ENCODE measurements around the gene LCAT.
"Not testable (repeated sequence)": the region's sequence is repeated elsewhere in the genome, so short reads cannot be mapped to it uniquely, and the experiment has no call there.

The LCAT gene

DNA sequence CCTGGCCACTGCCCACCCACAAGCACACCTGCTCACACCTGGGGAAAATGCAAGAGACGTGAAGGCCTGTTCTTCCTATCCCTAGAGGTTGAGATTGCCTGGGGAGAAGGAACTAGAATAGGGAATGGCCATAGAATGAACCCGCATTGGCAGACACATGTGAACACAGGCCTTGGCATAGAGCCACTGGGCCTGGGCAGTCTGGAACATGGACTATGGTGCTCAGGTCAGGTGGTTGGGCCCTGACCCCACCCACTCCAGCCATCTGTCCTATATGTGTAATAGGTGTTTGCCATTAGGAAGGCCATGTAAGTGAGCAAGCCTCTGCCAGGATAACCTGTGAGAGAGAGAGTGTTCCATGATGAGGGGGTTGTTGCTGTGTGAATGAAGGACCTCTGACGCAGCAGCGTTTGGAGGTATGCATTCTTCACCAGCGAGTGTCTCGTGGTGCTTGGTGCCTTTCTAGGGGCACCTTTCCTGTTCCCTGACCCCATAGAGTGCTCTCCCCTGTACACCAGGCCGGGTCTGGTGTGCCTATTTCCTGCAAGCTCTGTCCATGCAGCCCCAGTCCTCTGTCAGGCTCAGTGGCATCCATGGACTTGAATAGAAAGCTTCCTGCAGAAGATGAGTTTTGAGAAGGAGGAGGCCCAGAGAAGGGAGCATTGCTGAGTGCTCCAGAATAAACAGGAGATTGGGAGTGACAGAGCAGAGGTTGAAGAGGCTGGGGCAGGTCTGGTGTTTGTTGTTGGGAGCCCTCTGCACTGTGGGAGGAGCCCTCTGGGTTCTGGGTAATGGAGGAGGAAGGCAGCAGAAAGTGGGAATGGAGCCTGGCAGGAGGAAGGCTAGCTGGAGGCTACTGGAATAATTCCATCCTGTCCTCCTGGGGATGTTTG is 27.8 kb downstream of the LCAT start:
- TF ChIP-seq CTBP1 (IDR thresholded peaks at IDR 0.05; ENCODE audit: borderline replicate concordance): no peak
- TF ChIP-seq, protein P1, sequence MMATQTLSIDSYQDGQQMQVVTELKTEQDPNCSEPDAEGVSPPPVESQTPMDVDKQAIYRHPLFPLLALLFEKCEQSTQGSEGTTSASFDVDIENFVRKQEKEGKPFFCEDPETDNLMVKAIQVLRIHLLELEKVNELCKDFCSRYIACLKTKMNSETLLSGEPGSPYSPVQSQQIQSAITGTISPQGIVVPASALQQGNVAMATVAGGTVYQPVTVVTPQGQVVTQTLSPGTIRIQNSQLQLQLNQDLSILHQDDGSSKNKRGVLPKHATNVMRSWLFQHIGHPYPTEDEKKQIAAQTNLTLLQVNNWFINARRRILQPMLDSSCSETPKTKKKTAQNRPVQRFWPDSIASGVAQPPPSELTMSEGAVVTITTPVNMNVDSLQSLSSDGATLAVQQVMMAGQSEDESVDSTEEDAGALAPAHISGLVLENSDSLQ (IDR thresholded peaks at IDR 0.05): no peak
- no peak for TF ChIP-seq BHLHE40 (IDR thresholded peaks at IDR 0.05; ENCODE audit: borderline replicate concordance)
- no peak for TF ChIP-seq ELF4 (IDR thresholded peaks at IDR 0.05)
- TF ChIP-seq FOXA1 (IDR thresholded peaks at IDR 0.05): no peak
- no peak for TF ChIP-seq LEF1 (IDR thresholded peaks at IDR 0.05; ENCODE audit: borderline replicate concordance)
- no peak for TF ChIP-seq ZNF384 (IDR thresholded peaks at IDR 0.05)
- ChIA-PET POLR2A (no interaction called here), CTCF (no interaction called here)
- DNase-seq (ENCODE audit: extremely low spot score): no peak

DNA sequence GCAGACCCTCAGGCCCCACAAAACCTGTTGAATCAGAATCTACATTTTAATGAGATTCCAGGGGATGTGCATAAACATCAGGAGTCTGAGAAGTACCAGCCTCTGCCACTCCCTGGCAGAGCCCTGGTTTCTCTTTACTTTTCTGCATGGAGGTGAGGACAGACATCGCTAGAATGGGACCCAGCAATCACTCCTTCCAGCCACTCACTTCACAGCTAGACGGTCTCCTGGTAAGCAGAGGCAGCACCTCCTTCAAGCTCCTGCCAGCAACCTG is 28.5 kb downstream of the LCAT start:
- POLR2A ChIA-PET; CTCF ChIA-PET; DNase-seq (ENCODE audit: extremely low spot score): not testable (repeated sequence)

DNA sequence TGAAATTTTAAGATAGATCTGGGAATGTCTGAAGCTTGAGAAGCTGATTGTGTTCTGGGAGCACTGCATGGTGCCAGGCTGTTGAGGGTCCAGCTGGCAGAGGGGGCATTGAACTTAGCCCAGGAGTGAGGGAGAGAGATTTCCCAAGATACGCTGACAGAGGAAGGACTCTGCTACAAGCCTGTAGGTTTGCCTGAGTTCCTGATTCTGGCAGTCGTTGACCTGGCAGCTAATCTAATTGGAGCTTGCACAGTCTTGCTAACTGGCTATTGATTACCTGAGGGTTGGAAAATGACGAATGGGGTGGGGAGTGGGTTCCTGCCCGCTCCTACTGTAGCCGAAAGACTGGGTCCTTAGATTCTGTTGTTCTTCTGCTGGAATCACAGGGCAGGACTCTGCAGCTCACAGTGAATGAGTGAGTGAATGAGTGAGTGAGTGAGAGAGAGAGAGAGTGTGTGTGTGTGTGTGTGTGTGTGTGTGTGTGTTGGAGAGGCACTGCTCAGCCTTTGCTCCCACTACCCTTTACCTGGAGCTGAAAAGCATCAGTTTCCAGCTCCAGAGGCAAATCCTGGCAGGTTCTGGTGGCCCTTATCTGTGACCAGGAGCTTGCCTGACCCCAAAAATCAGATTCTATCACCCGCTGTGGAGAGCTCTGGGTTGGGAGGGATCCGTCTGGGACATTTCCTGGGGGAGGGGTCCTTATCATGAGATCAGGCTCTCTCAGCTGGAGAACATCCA is 29.0 kb downstream of the LCAT start:
- ChIA-PET CTCF (no interaction called here), POLR2A (no interaction called here)
- TF ChIP-seq, protein P1 (IDR thresholded peaks at IDR 0.05): no peak
- TF ChIP-seq SUZ12 (IDR thresholded peaks at IDR 0.05): no peak
- TF ChIP-seq ARNT (IDR thresholded peaks at IDR 0.05): no peak

DNA sequence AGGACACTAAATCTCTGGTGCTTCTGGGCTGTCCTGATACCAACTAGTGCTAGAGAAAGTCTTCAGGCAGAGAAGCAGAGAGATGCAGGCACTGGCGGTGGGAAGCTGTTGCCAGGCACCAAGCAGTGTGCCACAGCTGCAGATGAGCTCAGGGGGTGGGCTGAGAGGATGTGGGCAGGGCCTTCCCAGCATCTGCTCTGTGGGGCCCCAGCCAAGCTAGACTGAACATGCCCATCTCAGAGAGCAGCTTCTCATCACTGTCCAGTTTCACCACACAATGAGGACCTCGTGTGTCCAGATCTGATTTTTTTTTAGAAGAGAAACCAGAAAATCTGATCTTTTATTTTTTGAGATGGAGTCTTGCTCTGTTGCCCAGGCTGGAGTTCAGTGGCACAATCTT is 33.8 kb downstream of the LCAT start:
- POLR2A ChIA-PET: interaction anchor here (0.6 to 1.5 kb wide), 2 partner anchors 16 to 17 kb away, joined by 3 to 5 read pairs; partner anchors contain the start of gene PSKH1
- CTCF ChIA-PET: no interaction called here
- no peak for DNase-seq (ENCODE audit: extremely low spot score)
- no peak for TF ChIP-seq NFRKB (IDR thresholded peaks at IDR 0.05)
- no peak for TF ChIP-seq TARDBP (IDR thresholded peaks at IDR 0.05)
- TF ChIP-seq FOXK2 (IDR thresholded peaks at IDR 0.05): no peak
- no peak for TF ChIP-seq FOXA1 (IDR thresholded peaks at IDR 0.05)
- TF ChIP-seq ZNF384 (IDR thresholded peaks at IDR 0.05): no peak
- TF ChIP-seq SUZ12 (IDR thresholded peaks at IDR 0.05): no peak
- no peak for TF ChIP-seq CTBP1 (IDR thresholded peaks at IDR 0.05; ENCODE audit: borderline replicate concordance)
- no peak for TF ChIP-seq L3MBTL2 (conservative IDR thresholded peaks at IDR 0.05)
- TF ChIP-seq, protein P1 (IDR thresholded peaks at IDR 0.05): no peak
- TF ChIP-seq HDGF (IDR thresholded peaks at IDR 0.05; ENCODE audit: borderline replicate concordance): no peak
- TF ChIP-seq ARNT (IDR thresholded peaks at IDR 0.05): no peak
- TF ChIP-seq FOXM1 (IDR thresholded peaks at IDR 0.05; ENCODE audit: borderline replicate concordance): no peak
- TF ChIP-seq BHLHE40 (IDR thresholded peaks at IDR 0.05; ENCODE audit: borderline replicate concordance): no peak
- no peak for TF ChIP-seq ELF4 (IDR thresholded peaks at IDR 0.05)
- no peak for TF ChIP-seq SP1 (IDR thresholded peaks at IDR 0.05)
- no peak for TF ChIP-seq LEF1 (IDR thresholded peaks at IDR 0.05; ENCODE audit: borderline replicate concordance)

More for the DNA sequence above, 29.0 kb downstream of the LCAT start:
- DNase-seq (ENCODE audit: extremely low spot score): no peak

DNA sequence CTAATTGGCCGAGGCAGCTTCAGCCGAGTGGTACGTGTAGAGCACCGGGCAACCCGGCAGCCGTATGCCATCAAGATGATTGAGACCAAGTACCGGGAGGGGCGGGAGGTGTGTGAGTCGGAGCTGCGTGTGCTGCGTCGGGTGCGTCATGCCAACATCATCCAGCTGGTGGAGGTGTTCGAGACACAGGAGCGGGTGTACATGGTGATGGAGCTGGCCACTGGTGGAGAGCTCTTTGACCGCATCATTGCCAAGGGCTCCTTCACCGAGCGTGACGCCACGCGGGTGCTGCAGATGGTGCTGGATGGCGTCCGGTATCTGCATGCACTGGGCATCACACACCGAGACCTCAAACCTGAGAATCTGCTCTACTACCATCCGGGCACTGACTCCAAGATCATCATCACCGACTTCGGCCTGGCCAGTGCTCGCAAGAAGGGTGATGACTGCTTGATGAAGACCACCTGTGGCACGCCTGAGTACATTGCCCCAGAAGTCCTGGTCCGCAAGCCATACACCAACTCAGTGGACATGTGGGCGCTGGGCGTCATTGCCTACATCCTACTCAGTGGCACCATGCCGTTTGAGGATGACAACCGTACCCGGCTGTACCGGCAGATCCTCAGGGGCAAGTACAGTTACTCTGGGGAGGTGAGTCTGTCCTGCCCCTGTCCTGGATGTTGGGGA is 34.7 kb downstream of the LCAT start:
- DNase-seq (ENCODE audit: extremely low spot score): no peak
- ChIA-PET POLR2A (no interaction called here), CTCF (no interaction called here)
- TF ChIP-seq HDGF (IDR thresholded peaks at IDR 0.05; ENCODE audit: borderline replicate concordance) (no peak), BHLHE40 (IDR thresholded peaks at IDR 0.05; ENCODE audit: borderline replicate concordance) (no peak), ZNF384 (IDR thresholded peaks at IDR 0.05) (no peak), L3MBTL2 (conservative IDR thresholded peaks at IDR 0.05) (no peak), LEF1 (IDR thresholded peaks at IDR 0.05; ENCODE audit: borderline replicate concordance) (no peak), ELF4 (IDR thresholded peaks at IDR 0.05) (no peak), FOXA1 (IDR thresholded peaks at IDR 0.05) (no peak), TARDBP (IDR thresholded peaks at IDR 0.05) (no peak), FOXK2 (IDR thresholded peaks at IDR 0.05) (no peak), SUZ12 (IDR thresholded peaks at IDR 0.05) (no peak), FOXM1 (IDR thresholded peaks at IDR 0.05; ENCODE audit: borderline replicate concordance) (no peak)
- TF ChIP-seq, protein P1 (IDR thresholded peaks at IDR 0.05): no peak
